Stimulated activated CD4-positive, alpha-beta T cell treated with anti-CD3 and anti-CD28 coated beads, Interleukin-12 subunit alpha, Interleukin-12 subunit beta, amount 100 ng/mL, for 24 hours (primary cell): Measurements from ENCODE around the gene GCM1.

Source experiments
- DNase-seq, 2 experiments: peaks; one replicate each; pipeline ENCODE4 v3.0.0-alpha.2; 2020; ENCODE audit warnings: low read depth in 2 of 2

GCM1 gene

GRCh38 chr6:53151676-53152075, 3.0 kb upstream of the GCM1 start:
- no peak for DNase-seq

GRCh38 chr6:53144802-53145201, 3.8 kb downstream of the GCM1 start:
- no peak for DNase-seq

- no peak for DNase-seq
These were observed 4.9 kb downstream of the GCM1 start for GRCh38 chr6:53143710-53144109.

GRCh38 chr6:53142810-53143209, 5.8 kb downstream of the GCM1 start:
- no peak for DNase-seq

GRCh38 chr6:53139841-53140413, 8.7 kb downstream of the GCM1 start:
- no peak for DNase-seq

GRCh38 chr6:53136000-53136609, 12.5 kb downstream of the GCM1 start:
- no peak for DNase-seq

GRCh38 chr6:53134601-53135235, 13.9 kb downstream of the GCM1 start:
- DNase-seq: no peak

GRCh38 chr6:53133961-53134360, 14.7 kb downstream of the GCM1 start:
- DNase-seq: no peak

- no peak for DNase-seq
These were observed 17.9 kb downstream of the GCM1 start for GRCh38 chr6:53130569-53131290.

GRCh38 chr6:53128842-53129241, 19.8 kb downstream of the GCM1 start:
- DNase-seq: no peak

- DNase-seq: no peak
These were observed 23.4 kb downstream of the GCM1 start for GRCh38 chr6:53125276-53125675.

- DNase-seq: no peak
These were observed 24.4 kb downstream of the GCM1 start for GRCh38 chr6:53124131-53124800.

- no peak for DNase-seq
These were observed 28.8 kb downstream of the GCM1 start for GRCh38 chr6:53119772-53120409.

- DNase-seq: no peak
These were observed 29.3 kb downstream of the GCM1 start for GRCh38 chr6:53119349-53119748.

GRCh38 chr6:53115741-53116140, 32.9 kb downstream of the GCM1 start:
- DNase-seq: no peak

GRCh38 chr6:53115113-53115512, 33.5 kb downstream of the GCM1 start:
- no peak for DNase-seq

- no peak for DNase-seq
These were observed 34.9 kb downstream of the GCM1 start for GRCh38 chr6:53113742-53114141.

- DNase-seq: no peak
These were observed 35.8 kb downstream of the GCM1 start for GRCh38 chr6:53112871-53113270.

- no peak for DNase-seq
These were observed 36.2 kb downstream of the GCM1 start for GRCh38 chr6:53112404-53112803.

- no peak for DNase-seq
These were observed 36.8 kb downstream of the GCM1 start for GRCh38 chr6:53111865-53112264.

GRCh38 chr6:53109612-53110011, 39.0 kb downstream of the GCM1 start:
- no peak for DNase-seq

- no peak for DNase-seq
These were observed 41.5 kb downstream of the GCM1 start for GRCh38 chr6:53107091-53107490.
